Choroid plexus epithelial cell (primary cell): ENCODE data around the gene ERN1.

Experiments
- DNase-seq: peaks from one replicate; pipeline ENCODE4 v3.0.0-alpha.2; 2010; ENCODE audit warnings: low read depth
- H3K4me3 ChIP-seq: 2 replicates; pipeline ENCODE4 v1.5.1; 2011; ENCODE audit warnings: low read depth, mild to moderate bottlenecking, control low read depth, low read length, moderate library complexity
- TF ChIP-seq, protein P1 (sequence below): conservative IDR thresholded peaks from 2 replicates; pipeline ENCODE4 v1.5.1; 2011; ENCODE audit warnings: low read depth, mild to moderate bottlenecking, control low read depth, inconsistent platforms, low read length, moderate library complexity

ERN1 gene

DNA sequence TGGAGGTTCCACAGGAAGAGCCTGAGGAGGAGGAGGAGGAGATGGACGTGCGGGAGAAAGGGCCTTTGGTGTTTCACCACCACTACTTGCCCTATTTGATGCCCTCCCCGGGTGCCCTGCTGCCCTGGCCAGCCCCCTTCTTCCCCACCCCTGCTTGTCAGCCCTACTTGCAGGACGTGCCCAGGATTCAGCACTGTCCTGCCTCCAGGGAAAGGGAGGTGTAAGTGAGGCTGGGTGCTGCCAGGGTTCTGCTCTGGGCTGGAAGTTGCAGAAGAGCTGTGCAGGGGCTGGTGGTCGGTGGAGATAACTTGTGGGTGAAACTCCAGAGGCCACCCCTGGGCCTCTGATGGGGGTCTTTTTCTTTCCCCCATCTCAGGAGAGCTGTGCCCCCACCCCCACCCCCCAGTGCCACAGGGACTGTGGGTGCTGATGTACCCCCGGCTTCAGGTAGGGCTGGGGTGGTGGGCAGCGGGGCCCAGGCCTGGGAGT lies 128.8 kb downstream of the ERN1 start:
- no peak for DNase-seq

DNA sequence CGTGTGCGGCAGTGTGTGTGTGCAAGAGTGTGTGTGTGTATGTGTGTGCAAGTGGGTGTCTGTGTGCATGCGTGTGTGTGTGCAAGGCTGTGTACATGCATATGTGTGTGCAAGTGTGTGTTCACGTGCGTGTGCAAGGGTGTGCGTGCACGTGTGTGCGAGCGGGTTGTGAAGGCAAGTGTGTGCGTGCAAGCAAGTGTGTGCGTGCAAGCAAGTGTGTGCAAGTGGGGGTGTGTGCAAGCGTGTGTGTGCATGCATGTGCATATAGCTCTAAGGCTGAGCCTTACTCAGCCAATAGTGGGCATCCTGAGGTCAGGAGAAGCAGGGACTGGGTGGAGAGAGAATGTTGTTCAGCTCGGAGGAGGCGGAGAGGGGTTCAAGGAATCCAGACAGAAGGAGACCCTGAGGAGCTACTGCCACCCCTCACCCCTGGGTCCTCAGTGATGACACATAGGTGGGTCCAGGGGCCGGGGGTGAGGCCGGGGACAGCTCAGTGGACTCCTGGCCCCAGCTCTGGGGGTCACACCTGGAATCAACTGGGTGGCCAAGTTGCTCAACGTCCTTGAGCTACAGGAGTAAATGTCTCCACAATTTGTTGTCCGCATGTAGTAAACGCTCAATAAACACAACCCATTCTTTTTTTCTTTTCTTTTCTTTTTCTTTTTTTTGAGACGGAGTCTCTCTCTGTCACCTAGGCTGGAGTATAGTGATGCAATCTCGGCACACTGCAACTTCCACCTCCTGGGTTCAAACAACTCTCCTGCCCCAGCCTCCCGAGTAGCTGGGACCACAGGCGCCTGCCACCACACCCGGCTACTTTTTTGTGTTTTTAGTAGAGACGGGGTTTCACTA lies 130.0 kb downstream of the ERN1 start:
- no peak for DNase-seq
- no peak overlapping the region for H3K4me3 ChIP-seq
- TF ChIP-seq, protein P1, sequence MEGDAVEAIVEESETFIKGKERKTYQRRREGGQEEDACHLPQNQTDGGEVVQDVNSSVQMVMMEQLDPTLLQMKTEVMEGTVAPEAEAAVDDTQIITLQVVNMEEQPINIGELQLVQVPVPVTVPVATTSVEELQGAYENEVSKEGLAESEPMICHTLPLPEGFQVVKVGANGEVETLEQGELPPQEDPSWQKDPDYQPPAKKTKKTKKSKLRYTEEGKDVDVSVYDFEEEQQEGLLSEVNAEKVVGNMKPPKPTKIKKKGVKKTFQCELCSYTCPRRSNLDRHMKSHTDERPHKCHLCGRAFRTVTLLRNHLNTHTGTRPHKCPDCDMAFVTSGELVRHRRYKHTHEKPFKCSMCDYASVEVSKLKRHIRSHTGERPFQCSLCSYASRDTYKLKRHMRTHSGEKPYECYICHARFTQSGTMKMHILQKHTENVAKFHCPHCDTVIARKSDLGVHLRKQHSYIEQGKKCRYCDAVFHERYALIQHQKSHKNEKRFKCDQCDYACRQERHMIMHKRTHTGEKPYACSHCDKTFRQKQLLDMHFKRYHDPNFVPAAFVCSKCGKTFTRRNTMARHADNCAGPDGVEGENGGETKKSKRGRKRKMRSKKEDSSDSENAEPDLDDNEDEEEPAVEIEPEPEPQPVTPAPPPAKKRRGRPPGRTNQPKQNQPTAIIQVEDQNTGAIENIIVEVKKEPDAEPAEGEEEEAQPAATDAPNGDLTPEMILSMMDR: no peak

More for the DNA sequence above, 128.8 kb downstream of the ERN1 start:
- TF ChIP-seq, protein P1: no peak
- H3K4me3 ChIP-seq: no peak overlapping the region

DNA sequence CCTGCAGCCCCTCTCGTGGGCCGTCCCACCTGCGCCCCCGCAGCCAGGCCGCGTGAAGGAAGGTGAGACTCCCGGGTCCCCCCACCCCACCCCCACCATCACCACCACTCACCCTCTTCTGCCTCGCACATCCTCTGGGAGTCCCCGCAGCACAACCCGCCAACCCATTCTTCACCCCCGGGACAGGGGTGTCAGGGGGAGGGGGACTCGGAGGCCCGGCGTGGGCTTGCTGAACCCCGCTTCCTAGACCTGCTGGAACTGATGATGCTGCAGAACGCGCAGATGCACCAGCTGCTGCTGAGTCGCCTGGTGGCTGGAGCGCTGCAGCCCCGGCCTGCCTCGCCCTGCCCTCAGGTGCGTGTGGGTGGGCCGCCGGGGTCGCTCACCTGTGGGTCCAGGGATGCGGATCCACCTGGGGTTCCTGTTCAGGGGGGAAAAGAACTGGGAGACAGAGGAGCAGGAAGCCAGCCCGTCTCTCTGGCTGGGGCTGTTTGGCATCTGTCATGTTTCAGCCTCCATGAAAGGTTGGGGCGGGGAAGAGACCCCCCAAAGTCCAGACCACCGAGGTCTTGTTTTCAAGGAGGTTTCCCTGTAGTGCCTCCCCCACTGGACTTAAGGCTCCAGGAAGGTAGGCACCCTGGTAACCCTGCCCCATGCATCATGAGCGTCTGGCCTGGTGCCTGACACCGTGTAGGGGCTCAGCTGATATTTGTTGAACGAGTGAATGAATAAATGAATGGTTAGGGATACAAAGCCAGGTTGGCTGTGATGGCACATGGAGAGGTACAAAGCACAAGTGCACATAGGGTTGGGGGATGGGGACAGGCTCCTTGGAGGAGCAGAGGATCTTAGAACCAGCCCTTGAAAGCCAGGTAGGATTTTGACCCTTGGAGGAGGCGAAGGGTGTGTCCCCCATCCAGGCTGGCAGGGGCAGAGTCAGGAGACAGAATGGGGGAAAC lies 130.9 kb downstream of the ERN1 start:
- H3K4me3 ChIP-seq: peak overlapping the region; percentile 71
- TF ChIP-seq, protein P1: no peak
- DNase-seq: no peak

DNA sequence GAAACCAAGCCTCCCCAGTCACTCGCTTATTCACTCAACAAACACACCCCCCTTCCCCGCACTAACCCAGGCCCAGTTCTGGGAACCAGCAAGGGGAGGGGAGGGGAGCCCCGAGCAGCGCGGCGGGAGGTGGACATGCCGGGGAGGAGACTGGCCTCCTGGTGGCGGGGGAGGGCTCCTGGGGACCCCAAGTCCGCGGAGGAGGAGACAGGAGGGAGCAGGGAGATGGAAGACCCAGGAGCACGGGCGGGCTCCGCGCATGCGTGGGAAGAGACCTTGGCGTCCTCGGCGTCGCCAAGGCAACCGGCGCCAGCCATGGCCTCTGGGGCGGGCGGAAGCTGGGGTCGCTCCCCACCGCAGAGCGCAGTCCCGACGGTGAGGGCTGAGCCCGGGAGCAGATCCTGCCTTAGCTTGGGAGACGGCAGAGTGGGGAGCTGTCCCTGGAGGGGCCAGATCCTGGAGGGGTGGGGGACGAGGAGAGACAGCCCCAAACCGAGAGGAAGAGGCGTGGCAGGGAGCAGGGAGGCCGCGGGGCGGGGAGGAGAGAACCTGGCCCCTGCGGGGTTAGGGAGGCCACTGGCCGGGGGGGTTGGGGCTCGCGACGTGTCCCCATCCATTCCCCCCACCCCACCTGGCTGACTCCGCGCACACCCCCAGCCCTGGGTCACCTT lies 131.8 kb downstream of the ERN1 start, which contains the start of gene PRR29:
Gene PRR29, plus strand, starts transcription at position 302 of the 671 bp plus-strand sequence. Its CDS starts 14 bp downstream, at position 316.
- TF ChIP-seq, protein P1: no peak
- peak; percentile 62 for DNase-seq
- peak within 1 kb of the TSS; percentile 71 for H3K4me3 ChIP-seq

DNA sequence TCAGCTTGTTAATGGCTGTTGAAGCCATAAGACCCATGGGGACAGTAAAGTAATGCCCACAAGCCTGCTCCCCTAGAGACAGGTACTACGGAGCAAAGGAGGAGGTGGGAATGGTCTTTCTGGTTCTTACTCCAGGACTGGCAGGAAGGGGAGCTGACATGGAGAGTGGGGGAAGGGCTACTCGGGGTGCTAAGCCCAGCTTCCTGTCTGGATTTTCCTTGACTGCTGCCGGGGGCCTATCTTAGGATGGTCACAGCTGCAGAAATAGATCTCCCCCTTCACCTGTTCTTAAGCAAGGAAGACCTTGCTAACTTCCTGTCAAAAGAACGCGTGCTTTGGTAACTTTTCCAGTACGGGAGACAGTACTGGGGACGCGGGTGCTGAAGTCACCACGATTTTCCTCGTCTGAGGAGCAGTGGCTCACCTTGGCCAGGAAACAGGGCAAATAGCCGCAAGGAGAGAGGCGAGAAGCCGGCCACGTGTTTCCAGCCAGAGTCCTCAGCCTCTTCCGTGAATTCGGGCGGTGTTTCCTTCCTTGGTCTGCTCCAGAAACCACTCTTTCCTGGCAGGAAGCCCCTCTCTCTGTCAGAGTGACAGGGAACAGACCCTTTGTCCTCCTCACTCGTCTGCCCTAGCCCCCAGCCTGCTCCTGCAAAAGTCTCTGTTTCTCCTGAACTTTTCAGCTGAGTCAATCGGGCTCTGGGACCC lies 132.4 kb downstream of the ERN1 start:
- DNase-seq: no peak
- TF ChIP-seq, protein P1: no peak
- peak overlapping the region; percentile 71 for H3K4me3 ChIP-seq

DNA sequence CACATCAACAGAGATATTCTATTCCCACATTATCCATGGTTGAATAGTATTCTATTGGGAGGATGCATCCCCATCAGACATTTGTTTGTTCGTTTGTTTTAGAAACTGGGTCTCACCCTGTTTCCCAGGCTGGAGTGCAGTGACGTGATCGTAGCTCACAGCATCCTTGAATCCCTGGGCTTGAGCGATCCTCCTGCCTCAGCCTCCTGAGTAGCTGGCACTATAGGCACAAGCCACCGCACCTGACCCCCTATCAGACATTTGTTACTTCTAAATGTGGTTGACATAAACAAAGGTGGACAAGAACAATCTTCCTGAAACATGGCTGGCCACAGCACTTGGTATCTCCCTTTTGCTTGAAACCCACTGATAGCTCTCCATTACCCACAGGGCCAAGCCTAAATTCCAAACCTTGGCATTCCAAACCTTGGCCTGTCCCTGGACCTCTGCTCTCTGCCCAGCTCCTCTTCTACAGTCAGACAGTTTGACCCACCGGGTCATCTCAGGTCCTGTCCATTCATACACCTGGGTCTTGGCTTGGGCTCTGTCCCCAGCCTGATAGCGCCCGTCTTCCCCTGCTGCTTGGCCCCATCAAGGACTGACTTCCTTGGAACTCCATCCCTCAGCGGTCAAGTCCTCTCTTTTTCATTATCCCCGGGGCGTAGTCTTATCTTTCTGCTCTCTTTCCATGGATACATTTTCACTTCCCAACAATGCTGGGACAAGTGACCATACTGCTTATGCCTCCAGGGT lies 133.3 kb downstream of the ERN1 start:
- TF ChIP-seq, protein P1: no peak

More for the DNA sequence above, 133.3 kb downstream of the ERN1 start:
- H3K4me3 ChIP-seq: no peak overlapping the region
- no peak for DNase-seq
